ENCODE data around the gene RAB3GAP1.
"Not testable (repeated sequence)": the region's sequence is repeated elsewhere in the genome, so short reads cannot be mapped to it uniquely, and the experiment has no call there.

The RAB3GAP1 gene

GRCh38 chr2:135056790-135057189 lies 4.7 kb downstream of the RAB3GAP1 start:
- DNase-seq = no peak

- no peak for DNase-seq
Observed at GRCh38 chr2:135059577-135059976, 7.5 kb downstream of the RAB3GAP1 start.

GRCh38 chr2:135063210-135063609 lies 11.1 kb downstream of the RAB3GAP1 start:
- DNase-seq = no peak

- DNase-seq = no peak
Observed at GRCh38 chr2:135064149-135064548, 12.1 kb downstream of the RAB3GAP1 start.

- no peak for DNase-seq
Observed at GRCh38 chr2:135066710-135067109, 14.6 kb downstream of the RAB3GAP1 start.

GRCh38 chr2:135072125-135072997 lies 20.3 kb downstream of the RAB3GAP1 start:
- DNase-seq = no peak

- DNase-seq = no peak
Observed at GRCh38 chr2:135074216-135074615, 22.1 kb downstream of the RAB3GAP1 start.

- no peak for DNase-seq
Observed at GRCh38 chr2:135076556-135076955, 24.5 kb downstream of the RAB3GAP1 start.

GRCh38 chr2:135078417-135078816 lies 26.3 kb downstream of the RAB3GAP1 start:
- no peak for DNase-seq

- no peak for DNase-seq
Observed at GRCh38 chr2:135086222-135086621, 34.1 kb downstream of the RAB3GAP1 start.

GRCh38 chr2:135089597-135089996 lies 37.5 kb downstream of the RAB3GAP1 start:
- DNase-seq = not testable (repeated sequence)

GRCh38 chr2:135091681-135092080 lies 39.6 kb downstream of the RAB3GAP1 start:
- DNase-seq = no peak

- no peak for DNase-seq
Observed at GRCh38 chr2:135093193-135093592, 41.1 kb downstream of the RAB3GAP1 start.

- peak; percentile 29 for DNase-seq
Observed at GRCh38 chr2:135093670-135094330, 41.7 kb downstream of the RAB3GAP1 start.

GRCh38 chr2:135094508-135094907 lies 42.4 kb downstream of the RAB3GAP1 start:
- no peak for DNase-seq

GRCh38 chr2:135095591-135095990 lies 43.5 kb downstream of the RAB3GAP1 start:
- DNase-seq = no peak

GRCh38 chr2:135096665-135097446 lies 44.8 kb downstream of the RAB3GAP1 start:
- DNase-seq = no peak

GRCh38 chr2:135097532-135098231 lies 45.6 kb downstream of the RAB3GAP1 start:
- DNase-seq = no peak

- DNase-seq = no peak
Observed at GRCh38 chr2:135099802-135100483, 47.9 kb downstream of the RAB3GAP1 start.

GRCh38 chr2:135103843-135104242 lies 51.8 kb downstream of the RAB3GAP1 start:
- no peak for DNase-seq

- DNase-seq = not testable (repeated sequence)
Observed at GRCh38 chr2:135105513-135106316, 53.6 kb downstream of the RAB3GAP1 start.

Data from NCI-H774 (cell line).